Breast epithelium (tissue), 4 donors: ENCODE data around the gene CHD5. TPM values are rescaled to one million over a fixed set of nuclear protein-coding genes. Genes with fewer than 3 reads are reported as not detected.

Experiments used
- DNase-seq, 2 donors: peaks; one replicate each; pipeline ENCODE4 v3.0.0-alpha.2; 2019; ENCODE audit warnings: low spot score in 2 of 2
- H3K27ac ChIP-seq, 2 donors: fragments of 200-600 bp; sonication (generic) in 1 of 2; one replicate each; pipeline ENCODE4 v1.5.1; 2016 to 2019; ENCODE audit warnings: mild to moderate bottlenecking in 1 of 2
- H3K27me3 ChIP-seq, 2 donors: fragments of 200-600 bp; sonication (generic) in 1 of 2; one replicate each; pipeline versions ENCODE4 v1.5.1 to v1.6.0; 2017 to 2019; ENCODE audit warnings: control low read depth in 1 of 2, mild to moderate bottlenecking in 1 of 2
- H3K36me3 ChIP-seq: fragments of 200-600 bp; one replicate; pipeline ENCODE4 v1.5.1; 2019
- H3K4me1 ChIP-seq, 2 donors: fragments of 200-600 bp; sonication (generic); one replicate each; pipeline ENCODE4 v1.5.1; 2016 to 2019; ENCODE audit warnings: control low read depth in 1 of 2
- H3K4me3 ChIP-seq, 3 donors: fragments of 200-600 bp; sonication (generic); 1 replicate in 2 of 3; 2 replicates in 1 of 3; pipeline ENCODE4 v1.5.1; 2016 to 2019; ENCODE audit warnings: mild to moderate bottlenecking in 3 of 3, moderate library complexity in 2 of 3
- H3K9me3 ChIP-seq, 2 donors: fragments of 200-600 bp; sonication (generic) in 1 of 2; one replicate each; pipeline ENCODE4 v1.5.1; 2016 to 2019; ENCODE audit warnings: control low read depth in 1 of 2
- CTCF ChIP-seq, 3 donors: fragments of 450-650 bp; IDR thresholded peaks; one replicate each; pipeline ENCODE4 v1.5.1; 2016 to 2017; ENCODE audit warnings: antibody characterized with exemption in 3 of 3, mild to moderate bottlenecking in 3 of 3, moderate library complexity in 3 of 3
- POLR2A ChIP-seq: fragments of 450-650 bp; IDR thresholded peaks from one replicate; pipeline ENCODE4 v1.6.1; 2016; ENCODE audit warnings: antibody characterized with exemption, mild to moderate bottlenecking, moderate library complexity
- POLR2AphosphoS5 ChIP-seq, 3 donors: sonication (generic); formaldehyde crosslinking; IDR thresholded peaks; one replicate each; pipeline ENCODE4 v1.6.1; 2017; ENCODE audit warnings: antibody characterized with exemption in 3 of 3
- intact Hi-C: fragments of 100-400 bp; cut with DNase I; formaldehyde crosslinking; loops from one replicate; pipeline ENCODE4 v1.15.1; 2023; ENCODE audit warnings: low total_unique reads
- total RNA-seq, 3 donors: library from RNA; depleted of rRNA; stranded (reverse); fragments of >200 nt; gene quantifications; one replicate each; pipeline ENCODE4 v1.1.0, GENCODE V29; 2016

CHD5 gene
- total RNA-seq, 3 donors from 2014 or later = under 0.01 to 0.33 (median 0.15) TPM

GRCh38 chr1:6083801-6084446, 96.2 kb downstream of the CHD5 start:
- no peak for DNase-seq
- no peaks in the 10 kb centered on the region for H3K9me3 ChIP-seq
- intact Hi-C loops = no loop called here
- no peaks in the 10 kb centered on the region for H3K36me3 ChIP-seq
- H3K27me3 ChIP-seq = no peaks in the 10 kb centered on the region
- H3K4me1 ChIP-seq = no peaks in the 10 kb centered on the region
- H3K27ac ChIP-seq = peak overlapping the region in 1 of 2 donors; percentile 32
- H3K4me3 ChIP-seq = no peak overlapping the region
- TF ChIP-seq CTCF (IDR thresholded peaks at IDR 0.05) = no peak
- no peak for TF ChIP-seq POLR2A
- no peak for TF ChIP-seq POLR2AphosphoS5 (IDR thresholded peaks at IDR 0.05)

GRCh38 chr1:6083385-6083784, 96.7 kb downstream of the CHD5 start:
- DNase-seq = no peak
- intact Hi-C loops = no loop called here
- H3K36me3 ChIP-seq = no peaks in the 10 kb centered on the region
- H3K27ac ChIP-seq = peak overlapping the region in 1 of 2 donors; percentile 32
- H3K27me3 ChIP-seq = no peaks in the 10 kb centered on the region
- TF ChIP-seq POLR2A = no peak
- TF ChIP-seq POLR2AphosphoS5 (IDR thresholded peaks at IDR 0.05) = no peak
- TF ChIP-seq CTCF (IDR thresholded peaks at IDR 0.05) = no peak
- H3K4me3 ChIP-seq = no peak overlapping the region
- H3K4me1 ChIP-seq = no peaks in the 10 kb centered on the region
- H3K9me3 ChIP-seq = no peaks in the 10 kb centered on the region

GRCh38 chr1:6082430-6082971, 97.6 kb downstream of the CHD5 start:
- Histone ChIP-seq H3K9me3 (no peaks in the 10 kb centered on the region), H3K27me3 (no peaks in the 10 kb centered on the region), H3K36me3 (no peaks in the 10 kb centered on the region), H3K27ac (peak overlapping the region in 1 of 2 donors; percentile 32), H3K4me3 (no peak overlapping the region), H3K4me1 (no peaks in the 10 kb centered on the region)
- DNase-seq = no peak
- intact Hi-C loops = no loop called here
- TF ChIP-seq POLR2AphosphoS5 (IDR thresholded peaks at IDR 0.05) (no peak), CTCF (IDR thresholded peaks at IDR 0.05) (peak in 1 of 3 donors; percentile 32)

GRCh38 chr1:6081901-6082300, 98.2 kb downstream of the CHD5 start:
- Histone ChIP-seq H3K27ac (no peak overlapping the region), H3K27me3 (no peaks in the 10 kb centered on the region), H3K4me3 (no peak overlapping the region), H3K9me3 (no peaks in the 10 kb centered on the region), H3K36me3 (no peaks in the 10 kb centered on the region), H3K4me1 (no peaks in the 10 kb centered on the region)
- DNase-seq = no peak
- TF ChIP-seq POLR2A (no peak), POLR2AphosphoS5 (IDR thresholded peaks at IDR 0.05) (no peak), CTCF (IDR thresholded peaks at IDR 0.05) (no peak)
- intact Hi-C loops = no loop called here

GRCh38 chr1:6080469-6080868, 99.7 kb downstream of the CHD5 start:
- no peak for TF ChIP-seq CTCF (IDR thresholded peaks at IDR 0.05)
- TF ChIP-seq POLR2A = no peak
- no peak for TF ChIP-seq POLR2AphosphoS5 (IDR thresholded peaks at IDR 0.05)
- Histone ChIP-seq H3K27ac (no peak overlapping the region), H3K9me3 (no peaks in the 10 kb centered on the region), H3K4me1 (no peaks in the 10 kb centered on the region), H3K27me3 (no peaks in the 10 kb centered on the region), H3K4me3 (no peak overlapping the region), H3K36me3 (no peaks in the 10 kb centered on the region)
- DNase-seq = no peak
- intact Hi-C loops = no loop called here
